Neural cell (in vitro differentiated cells): ENCODE measurements around the gene PLA2G4B. TPM values are rescaled to one million over a fixed set of nuclear protein-coding genes. Genes with fewer than 3 reads are reported as not detected.

ENCODE experiments used
- H2AFZ ChIP-seq: fragments of 200-600, 300-800 bp; sonication (generic), shearing (Covaris generic); 2 replicates; pipeline ENCODE4 v1.6.0; 2014; ENCODE audit warnings: low read depth, mild to moderate bottlenecking, antibody characterized with exemption, low read length, moderate library complexity
- H3F3A ChIP-seq: fragments of 200-600 bp; shearing (Covaris generic); 2 replicates; pipeline ENCODE4 v1.6.1; 2016; ENCODE audit warnings: mild to moderate bottlenecking, moderate library complexity, mixed read lengths, antibody characterized with exemption, low read length; ENCODE audit not compliant: insufficient read depth, poor library complexity, severe bottlenecking
- H3K27ac ChIP-seq: fragments of 200-600, 300-800 bp; sonication (generic), shearing (Covaris generic); 2 replicates; pipeline ENCODE4 v1.5.1; 2014; ENCODE audit warnings: mild to moderate bottlenecking, low read length, moderate library complexity
- H3K27me3 ChIP-seq: fragments of 300-800, 200-600 bp; sonication (generic), shearing (Covaris generic); 2 replicates; pipeline ENCODE4 v1.6.0; 2014; ENCODE audit warnings: mild to moderate bottlenecking, low read depth, low read length, moderate library complexity; ENCODE audit not compliant: insufficient read depth
- H3K36me3 ChIP-seq: fragments of 300-800, 200-600 bp; sonication (generic), shearing (Covaris generic); 2 replicates; pipeline ENCODE4 v1.5.1; 2014; ENCODE audit warnings: mild to moderate bottlenecking, antibody characterized with exemption, low read length, moderate library complexity; ENCODE audit not compliant: insufficient read depth
- H3K4me2 ChIP-seq: fragments of 300-800, 200-600 bp; sonication (generic), shearing (Covaris generic); 2 replicates; pipeline ENCODE4 v1.6.0; 2014; ENCODE audit warnings: mild to moderate bottlenecking, low read length
- H3K4me3 ChIP-seq: fragments of 300-800, 200-600 bp; sonication (generic), shearing (Covaris generic); 2 replicates; pipeline ENCODE4 v1.5.1; 2014; ENCODE audit warnings: mild to moderate bottlenecking, low read length, moderate library complexity
- H3K79me2 ChIP-seq: fragments of 200-600 bp; shearing (Covaris generic); replicated peaks from 2 replicates; pipeline ENCODE4 v1.6.0; 2014; ENCODE audit warnings: mild to moderate bottlenecking, low read length, moderate library complexity; ENCODE audit not compliant: insufficient read depth
- H3K9ac ChIP-seq: fragments of 300-800, 200-600 bp; sonication (generic), shearing (Covaris generic); 2 replicates; pipeline ENCODE4 v1.6.1; 2016; ENCODE audit warnings: mild to moderate bottlenecking, low read length, mixed read lengths
- H3K9me2 ChIP-seq: fragments of 200-600 bp; shearing (Covaris generic); 2 replicates; pipeline ENCODE4 v1.6.1; 2016; ENCODE audit warnings: mild to moderate bottlenecking, low read length, mixed read lengths; ENCODE audit not compliant: insufficient read depth
- H3K9me3 ChIP-seq: fragments of 200-600, 300-800 bp; sonication (generic), shearing (Covaris generic); 2 replicates; pipeline ENCODE4 v1.6.1; 2016; ENCODE audit warnings: mild to moderate bottlenecking, mixed run types, low read length, moderate library complexity, mixed read lengths
- H4K20me1 ChIP-seq: fragments of 200-600 bp; shearing (Covaris generic); 2 replicates; pipeline ENCODE4 v1.6.1; 2016; ENCODE audit warnings: mild to moderate bottlenecking, mixed run types; ENCODE audit not compliant: insufficient read depth
- CTCF ChIP-seq: fragments of 450-650 bp; IDR thresholded peaks from 2 replicates; pipeline ENCODE4 v1.5.1; 2014; ENCODE audit warnings: antibody characterized with exemption, mild to moderate bottlenecking, moderate library complexity; ENCODE audit not compliant: poor library complexity, severe bottlenecking
- EP300 ChIP-seq: fragments of 450-650 bp; conservative IDR thresholded peaks from 2 replicates; pipeline ENCODE4 v1.6.1; 2014; ENCODE audit warnings: antibody characterized with exemption, mild to moderate bottlenecking, moderate library complexity; ENCODE audit not compliant: poor library complexity, severe bottlenecking
- EZH2 ChIP-seq: fragments of 200-600, 300-800 bp; shearing (Covaris generic), sonication (generic); IDR thresholded peaks from 2 replicates; pipeline ENCODE4 v1.6.1; 2014; ENCODE audit warnings: antibody characterized with exemption, low read length, borderline replicate concordance, mild to moderate bottlenecking; ENCODE audit not compliant: insufficient read depth, poor library complexity, severe bottlenecking
- MXI1 ChIP-seq: fragments of 450-650 bp; conservative IDR thresholded peaks from 2 replicates; pipeline ENCODE4 v1.6.1; 2014; ENCODE audit warnings: antibody characterized with exemption, mild to moderate bottlenecking; ENCODE audit not compliant: poor library complexity, severe bottlenecking
- POLR2AphosphoS5 ChIP-seq: IDR thresholded peaks from 2 replicates; pipeline ENCODE4 v1.6.1; 2012
- RAD21 ChIP-seq: fragments of 450-650 bp; conservative IDR thresholded peaks from 2 replicates; pipeline ENCODE4 v1.6.1; 2014; ENCODE audit warnings: antibody characterized with exemption, mild to moderate bottlenecking, moderate library complexity
- REST ChIP-seq: IDR thresholded peaks from 2 replicates; pipeline ENCODE4 v1.6.1; 2012; ENCODE audit warnings: borderline replicate concordance
- SMC3 ChIP-seq: fragments of 450-650 bp; conservative IDR thresholded peaks from 2 replicates; pipeline ENCODE4 v1.6.1; 2014; ENCODE audit warnings: antibody characterized with exemption, mild to moderate bottlenecking, moderate library complexity; ENCODE audit not compliant: poor library complexity
- TAF1 ChIP-seq: IDR thresholded peaks from 2 replicates; pipeline ENCODE4 v1.6.1; 2012; ENCODE audit warnings: low read depth
- polyA plus RNA-seq: library from polyadenylated mRNA; depleted of rRNA; stranded (reverse); fragments of >200 nt; gene quantifications from 2 replicates; pipeline ENCODE4 v1.2.3, GENCODE V29; 2014

Gene PLA2G4B
- polyA plus RNA-seq, 1 donor from 2014 or later: 11.3 TPM

- Histone ChIP-seq H3K36me3 (no peaks in the 10 kb centered on the region), H3K27ac (no peak overlapping the region), H3K9ac (no peak overlapping the region), H3K79me2 (no peaks in the 10 kb centered on the region), H3K9me2 (no peaks in the 10 kb centered on the region), H3K27me3 (peaks cover 15% of the 10 kb centered on the region), H4K20me1 (no peaks in the 10 kb centered on the region), H2AFZ (no peak overlapping the region), H3K4me2 (no peak overlapping the region), H3F3A (no peaks in the 10 kb centered on the region), H3K9me3 (no peaks in the 10 kb centered on the region), H3K4me3 (no peak overlapping the region)
- TF ChIP-seq EP300 (no peak), SMC3 (no peak), RAD21 (no peak), MXI1 (no peak), POLR2AphosphoS5 (no peak), CTCF (no peak), EZH2 (no peak), REST (no peak), TAF1 (no peak)
These were observed 38.0 kb downstream of the PLA2G4B start for GRCh38 chr15:41876689-41877088.

- H3K79me2 ChIP-seq: no peaks in the 10 kb centered on the region
These were observed 39.1 kb downstream of the PLA2G4B start for GRCh38 chr15:41877631-41878354.

More at GRCh38 chr15:41877631-41878354, 39.1 kb downstream of the PLA2G4B start:
- Histone ChIP-seq H3K9me2 (no peaks in the 10 kb centered on the region), H3K9me3 (no peaks in the 10 kb centered on the region), H3K4me3 (no peak overlapping the region), H4K20me1 (no peaks in the 10 kb centered on the region), H3K9ac (no peak overlapping the region), H3K36me3 (no peaks in the 10 kb centered on the region), H2AFZ (no peak overlapping the region), H3F3A (no peaks in the 10 kb centered on the region), H3K27ac (no peak overlapping the region), H3K27me3 (peaks cover 24% of the 10 kb centered on the region), H3K4me2 (no peak overlapping the region)
- TF ChIP-seq SMC3: no peak
- no peak for TF ChIP-seq EP300
- no peak for TF ChIP-seq MXI1
- no peak for TF ChIP-seq EZH2
- no peak for TF ChIP-seq RAD21
- TF ChIP-seq CTCF: no peak
